Lower leg skin (tissue), 4 donors: Measurements from ENCODE around the gene TEN1. TPM values are rescaled to one million over a fixed set of nuclear protein-coding genes. Genes with fewer than 3 reads are reported as not detected.

Experiments used
- DNase-seq, 2 donors: peaks; one replicate each; pipeline ENCODE4 v3.0.0-alpha.2; 2019; ENCODE audit warnings: low spot score in 2 of 2
- H3K4me3 ChIP-seq: fragments of 200-600 bp; sonication (generic); 2 replicates; pipeline ENCODE4 v1.5.1; 2017; ENCODE audit warnings: mild to moderate bottlenecking, low read depth; ENCODE audit not compliant: poor library complexity, severe bottlenecking
- CTCF ChIP-seq, 3 donors: fragments of 450-650 bp; IDR thresholded peaks; one replicate each; pipeline ENCODE4 v1.5.1; 2016; ENCODE audit warnings: antibody characterized with exemption in 3 of 3, mild to moderate bottlenecking in 3 of 3, moderate library complexity in 2 of 3
- POLR2A ChIP-seq, 2 donors: fragments of 450-650 bp; IDR thresholded peaks; one replicate each; pipeline ENCODE4 v1.6.1; 2016 to 2017; ENCODE audit warnings: antibody characterized with exemption in 2 of 2, mild to moderate bottlenecking in 1 of 2, moderate library complexity in 1 of 2
- WGBS, 2 donors: methylation state at CpG; one replicate each; pipeline ENCODE4 v1.1.5; 2018; 5-methylcytosine and 5-hydroxymethylcytosine counted together
- intact Hi-C: fragments of 100-400 bp; cut with DNase I; formaldehyde crosslinking; loops from one replicate; pipeline ENCODE4 v1.15.0; 2023; ENCODE audit warnings: low total_unique reads
- total RNA-seq, 4 donors: library from RNA; depleted of rRNA; stranded (reverse); fragments of >200 nt; gene quantifications; one replicate each; pipeline ENCODE4 v1.1.0, GENCODE V29; 2016

The TEN1 gene
- total RNA-seq, 4 donors from 2014 or later, result 43.7 to 57.9 (median 49.7) TPM

GRCh38 chr17:76022973-76023899 lies 44.2 kb downstream of the TEN1 start:
- no peak overlapping the region for H3K4me3 ChIP-seq
- no peak for DNase-seq
- TF ChIP-seq CTCF (IDR thresholded peaks at IDR 0.05), result no peak
- no peak for TF ChIP-seq POLR2A (IDR thresholded peaks at IDR 0.05)
- 87 to 92% methylated on average over 16 to 21 of the region's 28 CpGs for WGBS, 2 donors
- intact Hi-C loops, result no loop called here

GRCh38 chr17:76023900-76024237 lies 44.8 kb downstream of the TEN1 start:
- no peak overlapping the region for H3K4me3 ChIP-seq
- 88 to 92% methylated on average over 9 of the region's 9 CpGs for WGBS, 2 donors
- TF ChIP-seq CTCF (IDR thresholded peaks at IDR 0.05), result no peak
- no peak for TF ChIP-seq POLR2A (IDR thresholded peaks at IDR 0.05)
- no peak for DNase-seq
- intact Hi-C loops, result no loop called here

GRCh38 chr17:76024353-76024752 lies 45.3 kb downstream of the TEN1 start:
- TF ChIP-seq POLR2A (IDR thresholded peaks at IDR 0.05) (no peak), CTCF (IDR thresholded peaks at IDR 0.05) (no peak)
- H3K4me3 ChIP-seq, result no peak overlapping the region
- DNase-seq, result no peak
- 40 to 57% methylated on average over 3 to 7 of the region's 9 CpGs for WGBS, 2 donors
- intact Hi-C loops, result no loop called here

- intact Hi-C loops, result no loop called here
These were observed 46.3 kb downstream of the TEN1 start for GRCh38 chr17:76025294-76025693.

GRCh38 chr17:76026714-76027158 lies 47.7 kb downstream of the TEN1 start:
- DNase-seq, result no peak
- TF ChIP-seq CTCF (IDR thresholded peaks at IDR 0.05) (no peak), POLR2A (IDR thresholded peaks at IDR 0.05) (no peak)
- H3K4me3 ChIP-seq, result peak overlapping the region; percentile 46
- 45 to 50% methylated on average over 7 to 13 of the region's 15 CpGs for WGBS, 2 donors
- intact Hi-C loops, result no loop called here

More at GRCh38 chr17:76025294-76025693, 46.3 kb downstream of the TEN1 start:
- TF ChIP-seq CTCF (IDR thresholded peaks at IDR 0.05), result no peak
- TF ChIP-seq POLR2A (IDR thresholded peaks at IDR 0.05), result no peak
- WGBS, 2 donors, result 53 to 65% methylated on average over 7 to 10 of the region's 12 CpGs
- no peak overlapping the region for H3K4me3 ChIP-seq
- no peak for DNase-seq
